ENCODE results near the gene LANCL2.
"Not testable (repeated sequence)": the region's sequence is repeated elsewhere in the genome, so short reads cannot be mapped to it uniquely, and the experiment has no call there.

LANCL2 gene

GRCh38 chr7:55409482-55410225 lies 44.5 kb downstream of the LANCL2 start:
- H3K4me1 ChIP-seq (ENCODE audit: control insufficient read depth, insufficient read depth, low read length): no peaks in the 10 kb centered on the region
- H3K4me3 ChIP-seq (ENCODE audit: low read depth, low read length): no peak overlapping the region
- H3K36me3 ChIP-seq (ENCODE audit: control insufficient read depth, insufficient read depth, low read length): peaks cover 4% of the 10 kb centered on the region
- H3K9ac ChIP-seq (ENCODE audit: low read length): no peak overlapping the region
- H3K27ac ChIP-seq (ENCODE audit: low read depth, low read length): no peak overlapping the region
- H3K27me3 ChIP-seq (ENCODE audit: control insufficient read depth, insufficient read depth, low read length): no peaks in the 10 kb centered on the region
- H3K9me3 ChIP-seq (ENCODE audit: control insufficient read depth, insufficient read depth, low read depth, low read length): no peaks in the 10 kb centered on the region

DNA sequence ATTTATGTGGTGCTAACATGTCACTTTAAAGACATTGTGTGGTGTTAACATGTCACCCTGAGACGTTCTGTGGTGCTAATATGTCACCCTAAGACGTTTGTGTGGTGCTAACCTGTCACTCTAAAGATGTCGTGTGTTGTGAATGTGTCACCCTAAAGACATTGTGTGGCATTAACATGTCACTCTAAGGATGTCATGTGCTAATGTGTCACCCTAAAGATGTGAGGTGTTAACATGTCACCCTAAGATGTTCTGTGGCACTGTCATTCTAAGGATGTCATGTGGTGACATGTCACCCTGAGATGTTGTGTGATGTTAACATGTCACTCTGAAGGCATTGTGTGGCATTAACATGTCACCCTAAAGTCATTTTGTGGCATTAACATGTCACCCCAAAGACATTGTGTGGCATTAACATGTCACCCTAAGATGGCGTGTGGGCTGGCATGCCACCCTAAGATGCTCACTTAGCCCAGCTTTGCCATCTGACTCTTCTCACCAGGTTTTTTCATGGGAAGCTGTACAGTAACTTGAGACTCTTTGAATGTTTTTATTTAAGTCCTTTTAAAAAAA lies 45.6 kb downstream of the LANCL2 start:
- no peak overlapping the region for H3K27ac ChIP-seq (ENCODE audit: low read depth, low read length)

GRCh38 chr7:55411844-55412243 lies 46.7 kb downstream of the LANCL2 start:
- no peaks in the 10 kb centered on the region for H3K36me3 ChIP-seq (ENCODE audit: control insufficient read depth, insufficient read depth, low read length)
- H3K4me3 ChIP-seq (ENCODE audit: low read depth, low read length): no peak overlapping the region
- H3K27me3 ChIP-seq (ENCODE audit: control insufficient read depth, insufficient read depth, low read length): no peaks in the 10 kb centered on the region
- H3K4me1 ChIP-seq (ENCODE audit: control insufficient read depth, insufficient read depth, low read length): no peaks in the 10 kb centered on the region
- no peak overlapping the region for H3K9ac ChIP-seq (ENCODE audit: low read length)
- no peaks in the 10 kb centered on the region for H3K9me3 ChIP-seq (ENCODE audit: control insufficient read depth, insufficient read depth, low read depth, low read length)
- H3K27ac ChIP-seq (ENCODE audit: low read depth, low read length): no peak overlapping the region

More for the DNA sequence above, 45.6 kb downstream of the LANCL2 start:
- Histone ChIP-seq H3K9ac (ENCODE audit: low read length) (no peak overlapping the region), H3K9me3 (ENCODE audit: control insufficient read depth, insufficient read depth, low read depth, low read length) (no peaks in the 10 kb centered on the region), H3K4me1 (ENCODE audit: control insufficient read depth, insufficient read depth, low read length) (no peaks in the 10 kb centered on the region), H3K36me3 (ENCODE audit: control insufficient read depth, insufficient read depth, low read length) (no peaks in the 10 kb centered on the region), H3K27me3 (ENCODE audit: control insufficient read depth, insufficient read depth, low read length) (no peaks in the 10 kb centered on the region), H3K4me3 (ENCODE audit: low read depth, low read length) (no peak overlapping the region)

GRCh38 chr7:55413442-55413841 lies 48.3 kb downstream of the LANCL2 start:
- Histone ChIP-seq H3K27ac (ENCODE audit: low read depth, low read length) (no peak overlapping the region), H3K9ac (ENCODE audit: low read length) (no peak overlapping the region), H3K4me3 (ENCODE audit: low read depth, low read length) (no peak overlapping the region), H3K36me3 (ENCODE audit: control insufficient read depth, insufficient read depth, low read length) (no peaks in the 10 kb centered on the region), H3K4me1 (ENCODE audit: control insufficient read depth, insufficient read depth, low read length) (no peaks in the 10 kb centered on the region), H3K9me3 (ENCODE audit: control insufficient read depth, insufficient read depth, low read depth, low read length) (no peaks in the 10 kb centered on the region), H3K27me3 (ENCODE audit: control insufficient read depth, insufficient read depth, low read length) (no peaks in the 10 kb centered on the region)

- Histone ChIP-seq H3K36me3 (ENCODE audit: control insufficient read depth, insufficient read depth, low read length) (no peaks in the 10 kb centered on the region), H3K9ac (ENCODE audit: low read length) (no peak overlapping the region), H3K27me3 (ENCODE audit: control insufficient read depth, insufficient read depth, low read length) (no peaks in the 10 kb centered on the region), H3K27ac (ENCODE audit: low read depth, low read length) (no peak overlapping the region), H3K4me1 (ENCODE audit: control insufficient read depth, insufficient read depth, low read length) (peaks cover under 1% of the 10 kb centered on the region; the same call in 1 of the 2 replicates), H3K4me3 (ENCODE audit: low read depth, low read length) (no peak overlapping the region), H3K9me3 (ENCODE audit: control insufficient read depth, insufficient read depth, low read depth, low read length) (no peaks in the 10 kb centered on the region)
Observed at GRCh38 chr7:55415173-55415778, 50.1 kb downstream of the LANCL2 start.

DNA sequence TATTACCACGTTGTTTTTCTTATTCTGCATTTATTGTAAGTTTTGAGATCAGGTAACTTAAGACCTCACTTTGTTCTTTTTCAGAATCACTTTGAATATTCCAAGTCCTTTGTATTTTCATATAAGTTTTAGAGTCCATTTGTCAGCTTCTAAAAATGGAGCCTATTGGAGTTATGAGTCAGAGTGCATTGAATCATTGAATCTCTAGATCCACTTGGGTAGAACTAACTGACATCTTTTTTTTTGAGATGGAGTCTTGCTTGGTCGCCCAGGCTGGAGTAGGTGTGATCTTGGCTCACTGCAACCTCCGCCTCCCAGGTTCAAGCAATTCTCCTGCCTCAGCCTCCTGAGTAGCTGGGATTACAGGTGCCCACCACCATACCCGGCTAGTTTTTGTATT lies 52.3 kb downstream of the LANCL2 start:
- not testable (repeated sequence) for H3K27ac ChIP-seq (ENCODE audit: low read depth, low read length); H3K36me3 ChIP-seq (ENCODE audit: control insufficient read depth, insufficient read depth, low read length); H3K4me1 ChIP-seq (ENCODE audit: control insufficient read depth, insufficient read depth, low read length); H3K27me3 ChIP-seq (ENCODE audit: control insufficient read depth, insufficient read depth, low read length); H3K9ac ChIP-seq (ENCODE audit: low read length); H3K4me3 ChIP-seq (ENCODE audit: low read depth, low read length); H3K9me3 ChIP-seq (ENCODE audit: control insufficient read depth, insufficient read depth, low read depth, low read length)

GRCh38 chr7:55420530-55420929 lies 55.4 kb downstream of the LANCL2 start:
- no peak overlapping the region for H3K9ac ChIP-seq (ENCODE audit: low read length)
- no peak overlapping the region for H3K4me3 ChIP-seq (ENCODE audit: low read depth, low read length)

DNA sequence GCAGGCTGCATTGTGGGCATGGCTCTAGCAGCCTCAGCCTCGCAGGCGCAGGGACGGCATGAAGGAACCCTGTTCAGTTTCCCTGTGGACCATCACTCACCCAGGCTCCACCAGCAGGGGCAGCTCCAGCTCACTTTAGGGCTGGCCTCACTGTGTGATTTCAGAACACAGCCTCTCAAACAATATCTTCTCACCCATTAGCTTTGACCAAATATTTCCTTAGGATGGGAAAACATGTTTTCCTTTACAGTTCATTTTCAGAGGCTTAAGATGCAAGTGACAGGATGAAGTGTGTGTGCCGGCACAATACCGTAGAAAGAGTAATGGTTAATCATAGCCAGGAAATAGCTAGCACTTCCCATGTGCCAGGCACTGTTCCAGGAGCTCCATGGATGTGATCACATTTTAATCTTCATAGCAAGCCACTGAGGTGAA lies 58.2 kb downstream of the LANCL2 start:
- Histone ChIP-seq H3K9ac (ENCODE audit: low read length) (no peak overlapping the region), H3K9me3 (ENCODE audit: control insufficient read depth, insufficient read depth, low read depth, low read length) (no peaks in the 10 kb centered on the region), H3K4me1 (ENCODE audit: control insufficient read depth, insufficient read depth, low read length) (peaks cover 21% of the 10 kb centered on the region), H3K27ac (ENCODE audit: low read depth, low read length) (no peak overlapping the region), H3K36me3 (ENCODE audit: control insufficient read depth, insufficient read depth, low read length) (peaks cover 10% of the 10 kb centered on the region; the same call in 1 of the 2 replicates), H3K4me3 (ENCODE audit: low read depth, low read length) (no peak overlapping the region), H3K27me3 (ENCODE audit: control insufficient read depth, insufficient read depth, low read length) (no peaks in the 10 kb centered on the region)

More at GRCh38 chr7:55420530-55420929, 55.4 kb downstream of the LANCL2 start:
- Histone ChIP-seq H3K27ac (ENCODE audit: low read depth, low read length) (no peak overlapping the region), H3K27me3 (ENCODE audit: control insufficient read depth, insufficient read depth, low read length) (no peaks in the 10 kb centered on the region), H3K36me3 (ENCODE audit: control insufficient read depth, insufficient read depth, low read length) (0 out of 2 replicates have a peak, but pooled peaks cover 1% of the 10 kb centered on the region), H3K4me1 (ENCODE audit: control insufficient read depth, insufficient read depth, low read length) (peaks cover 6% of the 10 kb centered on the region), H3K9me3 (ENCODE audit: control insufficient read depth, insufficient read depth, low read depth, low read length) (no peaks in the 10 kb centered on the region)

GRCh38 chr7:55423891-55424290 lies 58.8 kb downstream of the LANCL2 start:
- Histone ChIP-seq H3K9me3 (ENCODE audit: control insufficient read depth, insufficient read depth, low read depth, low read length) (no peaks in the 10 kb centered on the region), H3K27me3 (ENCODE audit: control insufficient read depth, insufficient read depth, low read length) (no peaks in the 10 kb centered on the region), H3K27ac (ENCODE audit: low read depth, low read length) (no peak overlapping the region), H3K36me3 (ENCODE audit: control insufficient read depth, insufficient read depth, low read length) (peaks cover 10% of the 10 kb centered on the region; the same call in 1 of the 2 replicates), H3K4me3 (ENCODE audit: low read depth, low read length) (no peak overlapping the region), H3K9ac (ENCODE audit: low read length) (no peak overlapping the region), H3K4me1 (ENCODE audit: control insufficient read depth, insufficient read depth, low read length) (peaks cover 21% of the 10 kb centered on the region)

GRCh38 chr7:55425141-55425752 lies 60.1 kb downstream of the LANCL2 start:
- Histone ChIP-seq H3K9ac (ENCODE audit: low read length) (no peak overlapping the region), H3K27ac (ENCODE audit: low read depth, low read length) (no peak overlapping the region), H3K9me3 (ENCODE audit: control insufficient read depth, insufficient read depth, low read depth, low read length) (no peaks in the 10 kb centered on the region), H3K27me3 (ENCODE audit: control insufficient read depth, insufficient read depth, low read length) (no peaks in the 10 kb centered on the region), H3K4me3 (ENCODE audit: low read depth, low read length) (no peak overlapping the region), H3K4me1 (ENCODE audit: control insufficient read depth, insufficient read depth, low read length) (peaks cover 21% of the 10 kb centered on the region), H3K36me3 (ENCODE audit: control insufficient read depth, insufficient read depth, low read length) (peaks cover 10% of the 10 kb centered on the region; the same call in 1 of the 2 replicates)

- Histone ChIP-seq H3K9ac (ENCODE audit: low read length) (no peak overlapping the region), H3K4me3 (ENCODE audit: low read depth, low read length) (no peak overlapping the region), H3K4me1 (ENCODE audit: control insufficient read depth, insufficient read depth, low read length) (peaks cover 15% of the 10 kb centered on the region), H3K27ac (ENCODE audit: low read depth, low read length) (no peak overlapping the region), H3K27me3 (ENCODE audit: control insufficient read depth, insufficient read depth, low read length) (no peaks in the 10 kb centered on the region), H3K9me3 (ENCODE audit: control insufficient read depth, insufficient read depth, low read depth, low read length) (no peaks in the 10 kb centered on the region), H3K36me3 (ENCODE audit: control insufficient read depth, insufficient read depth, low read length) (peaks cover 10% of the 10 kb centered on the region; the same call in 1 of the 2 replicates)
Observed at GRCh38 chr7:55426676-55427075, 61.5 kb downstream of the LANCL2 start.

Measured in HUES6 (cell line).